ENCODE data around the gene SNX13.

SNX13 gene

GRCh38 chr7:17948526-17949238 lies 8.4 kb upstream of the SNX13 start:
- DNase-seq (ENCODE audit: low spot score) (no peak), FAIRE-seq (no peak)

DNA sequence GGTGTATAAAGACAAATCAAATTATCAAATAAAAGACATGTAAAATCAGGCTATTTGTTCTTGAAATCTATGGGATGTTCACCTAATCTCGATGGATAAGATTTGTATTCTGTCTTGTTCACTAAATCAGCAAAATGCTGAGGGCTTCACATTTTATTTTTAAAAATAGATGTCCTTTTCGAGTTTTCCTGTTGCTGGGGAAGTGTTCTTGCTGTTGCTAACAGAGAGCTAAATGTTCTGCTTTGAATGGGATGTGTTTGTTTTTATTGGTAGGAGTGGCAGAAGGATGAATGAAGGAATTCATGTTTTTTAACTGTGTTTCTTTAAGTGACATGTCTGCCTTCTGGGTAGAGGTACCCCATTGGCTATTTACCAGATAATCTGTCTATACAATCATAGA lies 7.3 kb upstream of the SNX13 start:
- FAIRE-seq: no peak
- no peak for DNase-seq (ENCODE audit: low spot score)

- FAIRE-seq: no peak
Measured at GRCh38 chr7:17946591-17946990, 6.3 kb upstream of the SNX13 start.

DNA sequence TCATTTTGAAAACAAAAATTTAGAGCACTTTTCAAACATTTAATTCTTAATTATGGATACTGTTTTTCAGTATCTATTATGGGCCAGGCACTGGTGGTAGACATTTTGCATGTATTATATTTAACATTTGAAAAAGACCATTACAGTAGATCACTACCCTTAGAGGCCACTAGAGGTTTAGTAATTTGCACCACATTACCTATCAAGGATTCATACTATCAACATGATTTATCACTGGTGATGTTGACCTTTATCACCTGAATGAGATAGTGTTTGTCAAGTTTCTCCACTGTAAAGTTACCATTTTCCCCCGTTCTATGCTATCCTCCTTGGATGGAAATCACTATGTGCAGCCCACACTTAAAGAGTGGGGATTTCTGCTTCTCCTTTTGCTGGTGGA lies 4.4 kb upstream of the SNX13 start:
- DNase-seq (ENCODE audit: low spot score) (no peak), FAIRE-seq (no peak)

More at GRCh38 chr7:17946591-17946990, 6.3 kb upstream of the SNX13 start:
- no peak for DNase-seq (ENCODE audit: low spot score)

- FAIRE-seq: no peak
- DNase-seq (ENCODE audit: low spot score): no peak
Measured at GRCh38 chr7:17943006-17943405, 2.7 kb upstream of the SNX13 start.

DNA sequence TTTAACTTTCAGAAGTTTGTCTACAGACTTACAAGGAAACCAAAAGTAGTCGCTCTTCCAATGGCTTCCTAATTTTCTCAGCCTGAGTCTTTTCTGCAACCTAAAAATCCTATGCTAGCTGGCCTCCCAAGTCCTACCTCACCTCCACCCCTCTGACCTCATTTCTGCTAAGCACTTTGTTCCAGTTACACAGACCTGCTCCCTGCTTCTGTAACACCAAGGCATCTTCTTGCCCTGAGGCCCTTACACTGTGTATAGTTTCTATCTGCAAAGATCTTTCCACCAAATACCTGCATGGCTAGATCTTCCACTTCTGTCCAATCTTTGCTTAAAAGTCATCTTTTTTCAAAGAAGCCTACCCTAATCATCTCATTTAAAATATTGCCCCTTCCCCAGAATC lies 1.9 kb upstream of the SNX13 start:
- no peak for DNase-seq (ENCODE audit: low spot score)
- FAIRE-seq: no peak

DNA sequence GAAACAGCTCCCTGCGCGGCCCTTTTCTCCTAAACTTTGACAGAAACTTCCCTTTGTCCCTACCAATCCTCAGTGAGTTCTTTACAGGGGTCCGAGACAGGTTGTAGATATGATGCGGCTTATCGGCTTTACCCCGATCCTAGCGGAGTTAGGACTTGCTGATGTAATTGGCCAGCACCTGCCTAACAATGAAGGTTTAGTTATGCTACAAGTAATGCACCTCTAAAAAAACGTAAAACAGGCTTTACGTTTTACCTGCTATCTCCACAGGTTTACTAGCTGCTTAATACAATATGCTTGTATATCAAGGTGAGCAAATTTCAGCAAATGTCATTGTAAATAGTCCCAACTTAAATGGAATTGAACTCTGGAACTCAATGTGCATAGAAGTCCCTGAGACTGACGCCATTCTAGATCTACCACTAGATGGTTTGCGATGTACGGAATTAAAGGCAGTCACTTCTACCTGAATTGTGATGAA lies 697 bp upstream of the SNX13 start:
- DNase-seq (ENCODE audit: low spot score): no peak
- FAIRE-seq: no peak

DNA sequence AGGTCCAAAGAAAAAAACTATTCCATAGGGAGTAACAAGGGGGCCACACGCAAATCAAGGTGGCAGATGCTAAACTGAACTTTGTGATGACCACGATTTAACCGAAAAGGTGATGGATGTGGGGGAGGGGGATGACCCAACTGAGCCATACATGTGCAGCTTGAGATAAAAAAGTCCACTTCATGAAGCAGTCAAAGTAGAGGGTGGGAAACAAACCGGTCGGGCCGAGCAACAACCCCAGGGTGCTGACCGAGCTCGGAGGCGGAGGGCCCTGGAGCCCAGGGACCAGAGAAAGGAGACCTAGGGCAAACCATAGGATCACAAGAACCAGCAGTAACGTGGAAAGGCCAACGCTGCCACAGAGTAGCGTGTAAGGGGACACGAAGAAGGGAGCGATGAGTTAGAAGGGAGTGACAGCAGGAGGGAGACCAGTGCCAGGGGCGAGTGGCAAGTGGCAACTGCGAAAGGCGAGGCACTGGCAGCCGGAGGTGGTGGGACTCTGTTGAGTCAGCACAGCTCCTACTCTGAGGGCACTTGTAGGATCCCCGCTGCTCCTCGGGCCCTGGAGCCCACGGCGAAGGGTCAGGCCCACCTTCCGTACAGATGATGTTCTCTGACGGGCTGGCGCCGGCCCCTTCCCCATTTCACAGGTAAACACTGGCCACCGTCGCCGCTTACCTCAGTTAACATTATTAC lies 540 bp downstream of the SNX13 start:
- FAIRE-seq: no peak

GRCh38 chr7:17939211-17939605 lies 1.1 kb downstream of the SNX13 start:
- peak; percentile 21 for DNase-seq (ENCODE audit: low spot score)
- peak; percentile 64 for FAIRE-seq

More for the DNA sequence above, 540 bp downstream of the SNX13 start:
- peak; percentile 32 for DNase-seq (ENCODE audit: low spot score)

DNA sequence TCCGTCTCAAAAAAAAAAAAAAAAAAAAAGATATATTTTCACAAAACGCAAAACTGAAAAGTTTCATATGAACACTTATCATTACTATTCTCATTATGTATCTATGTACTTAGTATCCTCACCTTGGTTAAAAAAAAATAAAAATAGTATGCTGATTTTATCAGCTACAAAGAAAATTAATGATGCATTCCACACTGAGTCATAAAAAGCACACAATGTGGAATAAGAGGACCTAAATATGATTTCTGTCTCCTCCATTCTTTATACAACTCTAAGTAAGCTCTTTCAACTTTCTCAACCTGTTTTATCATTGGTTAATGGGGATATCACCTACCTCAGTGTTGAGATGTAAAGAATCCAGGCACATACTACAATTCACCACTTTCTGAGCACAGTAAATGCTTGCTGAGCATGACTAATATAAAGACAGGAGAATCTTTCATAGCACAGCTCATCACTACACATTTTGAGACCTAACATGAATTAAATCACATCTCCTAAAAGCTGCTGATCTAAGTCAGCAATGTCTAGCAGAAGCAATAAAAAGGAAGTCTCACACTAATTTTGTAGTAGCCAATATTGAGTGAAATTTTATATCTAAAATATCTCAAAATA lies 2.7 kb downstream of the SNX13 start:
- FAIRE-seq (peak; percentile 79), DNase-seq (ENCODE audit: low spot score) (peak; percentile 60)

GRCh38 chr7:17936321-17936720 lies 4.0 kb downstream of the SNX13 start:
- no peak for FAIRE-seq

DNA sequence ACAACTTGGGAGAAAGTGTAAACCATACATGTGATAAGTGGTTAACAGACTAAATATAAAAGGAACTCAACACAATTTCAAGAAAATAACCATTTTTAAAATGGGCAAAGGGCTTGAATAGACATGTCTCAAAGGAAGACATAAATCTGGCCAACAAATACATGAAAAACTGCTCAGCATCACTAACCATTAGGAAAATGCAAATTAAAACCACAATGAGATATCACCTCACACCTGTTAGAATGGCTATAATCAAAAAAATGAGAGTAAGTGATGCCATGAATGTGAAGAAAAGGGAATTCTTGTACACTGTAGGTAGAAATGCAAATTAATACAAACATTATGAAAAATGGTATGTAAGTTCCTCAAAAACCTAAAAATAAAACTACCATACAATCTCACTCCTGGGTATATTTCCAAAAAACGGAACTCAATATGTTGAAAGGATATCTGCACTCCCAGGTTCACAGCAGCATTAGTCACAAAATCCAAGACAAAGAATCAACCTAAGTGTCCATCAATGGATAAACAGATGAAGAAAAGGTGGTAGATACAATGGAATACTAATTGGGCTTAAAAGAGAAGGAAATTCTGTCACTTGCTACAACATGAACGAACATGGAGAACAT lies 5.6 kb downstream of the SNX13 start:
- no peak for FAIRE-seq
- DNase-seq (ENCODE audit: low spot score): no peak

More at GRCh38 chr7:17936321-17936720, 4.0 kb downstream of the SNX13 start:
- DNase-seq (ENCODE audit: low spot score): no peak

- DNase-seq (ENCODE audit: low spot score) (no peak), FAIRE-seq (no peak)
Measured at GRCh38 chr7:17934094-17934493, 6.2 kb downstream of the SNX13 start.

DNA sequence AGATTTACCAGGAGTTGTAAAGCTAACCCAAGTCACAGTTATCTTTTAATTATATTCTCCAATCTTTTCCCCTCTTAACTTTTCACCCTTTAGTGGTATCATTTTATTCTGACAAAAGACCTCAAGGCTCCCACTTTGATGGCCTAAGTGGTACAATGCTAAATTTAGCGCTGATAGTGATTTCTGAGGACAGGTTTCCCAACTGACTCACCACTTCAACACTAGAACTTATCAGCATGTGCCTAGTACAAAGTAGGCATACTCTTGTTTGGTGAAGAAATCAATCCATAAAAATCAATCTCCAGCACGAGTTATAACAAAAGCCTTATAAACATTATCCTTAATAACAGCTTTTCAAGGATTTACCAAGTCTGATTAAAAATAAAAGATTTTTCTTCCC lies 7.5 kb downstream of the SNX13 start:
- no peak for DNase-seq (ENCODE audit: low spot score)
- FAIRE-seq: no peak

DNA sequence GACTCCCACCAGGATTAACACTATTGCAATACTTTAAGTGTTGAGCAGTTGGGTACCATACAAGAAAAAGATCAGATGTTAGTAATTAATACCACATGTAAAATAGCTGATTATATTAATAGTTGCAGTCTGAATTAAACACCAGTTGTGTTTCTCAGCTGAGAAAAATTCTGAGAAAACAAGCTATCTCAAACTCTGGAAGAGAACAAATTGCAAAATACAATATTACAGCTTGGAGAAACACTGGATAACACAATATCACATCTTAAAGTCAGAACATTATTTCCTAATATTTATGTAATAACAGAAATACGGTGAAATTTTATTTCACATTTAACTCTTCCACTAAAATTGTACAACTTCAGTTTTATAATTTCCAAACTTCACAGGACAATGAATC lies 9.2 kb downstream of the SNX13 start:
- FAIRE-seq (no peak), DNase-seq (ENCODE audit: low spot score) (no peak)

- FAIRE-seq: no peak
- DNase-seq (ENCODE audit: low spot score): no peak
Measured at GRCh38 chr7:17930546-17930945, 9.7 kb downstream of the SNX13 start.

- FAIRE-seq (peak; percentile 42), DNase-seq (ENCODE audit: low spot score) (no peak)
Measured at GRCh38 chr7:17929647-17930395, 10.5 kb downstream of the SNX13 start.

GRCh38 chr7:17928055-17928454 lies 12.2 kb downstream of the SNX13 start:
- FAIRE-seq: no peak
- no peak for DNase-seq (ENCODE audit: low spot score)

- no peak for DNase-seq (ENCODE audit: low spot score)
- no peak for FAIRE-seq
Measured at GRCh38 chr7:17921857-17922416, 18.4 kb downstream of the SNX13 start.

DNA sequence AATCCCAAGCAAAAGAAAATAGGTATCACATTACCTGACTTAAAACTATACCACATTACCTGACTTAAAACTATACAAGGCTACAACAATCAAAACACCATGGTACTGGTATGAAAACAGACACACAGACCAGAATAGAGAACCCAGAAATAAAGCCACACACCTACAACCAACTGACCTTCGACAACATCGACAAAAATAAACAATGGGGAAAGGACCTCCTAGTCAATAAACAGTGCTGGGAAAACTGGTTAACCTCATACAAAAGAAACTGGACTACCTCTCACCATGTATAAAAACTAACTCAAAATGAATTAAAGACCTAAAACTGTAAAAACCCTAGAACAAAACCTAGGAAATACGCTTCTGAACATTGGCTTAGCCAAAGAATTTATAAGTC lies 22.5 kb downstream of the SNX13 start:
- FAIRE-seq (no peak), DNase-seq (ENCODE audit: low spot score) (no peak)

GRCh38 chr7:17916786-17917185 lies 23.5 kb downstream of the SNX13 start:
- FAIRE-seq (no peak), DNase-seq (ENCODE audit: low spot score) (no peak)
